HG03103 (cell line): ENCODE data around the gene ATG3.
"Not testable (repeated sequence)": the region's sequence is repeated elsewhere in the genome, so short reads cannot be mapped to it uniquely, and the experiment has no call there.

ENCODE experiments used
- ATAC-seq: cut with Tn5 transposase; IDR thresholded peaks from one replicate; pipeline ENCODE4 v1.9.1; 2021; ENCODE audit warnings: low read depth; ENCODE audit not compliant: unreplicated experiment

The ATG3 gene

DNA sequence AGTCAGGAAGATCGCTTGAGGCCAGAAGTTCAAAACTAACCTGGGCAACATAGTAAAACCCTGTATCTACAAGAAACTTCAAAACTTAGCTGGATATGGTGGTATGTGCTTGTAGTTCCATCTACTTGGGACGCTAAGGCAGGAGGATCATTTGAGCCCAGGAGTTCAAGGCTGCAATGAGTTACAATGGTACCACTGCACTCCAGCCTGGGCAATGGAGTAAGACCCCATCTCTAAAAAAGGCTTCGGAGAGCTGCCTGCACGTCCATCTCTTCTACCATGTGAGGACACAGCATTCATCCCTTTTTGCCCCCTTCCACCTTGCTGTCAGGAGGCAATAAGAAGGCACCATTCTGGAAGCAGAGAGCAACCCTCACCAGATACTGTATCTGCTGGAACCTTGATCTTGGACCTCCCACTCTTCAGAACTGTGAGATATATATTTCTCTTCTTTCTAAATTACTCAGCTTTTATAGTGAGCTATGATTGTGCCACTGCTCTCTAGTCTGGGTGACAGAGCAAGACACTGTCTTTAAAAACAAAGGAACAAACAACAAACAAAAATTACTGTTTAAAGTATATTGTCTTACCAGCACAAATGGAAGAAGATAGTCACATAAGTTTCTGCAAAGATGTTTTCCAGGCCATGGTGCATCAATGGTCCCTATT is 58.3 kb downstream of the ATG3 start:
- no peak for ATAC-seq

DNA sequence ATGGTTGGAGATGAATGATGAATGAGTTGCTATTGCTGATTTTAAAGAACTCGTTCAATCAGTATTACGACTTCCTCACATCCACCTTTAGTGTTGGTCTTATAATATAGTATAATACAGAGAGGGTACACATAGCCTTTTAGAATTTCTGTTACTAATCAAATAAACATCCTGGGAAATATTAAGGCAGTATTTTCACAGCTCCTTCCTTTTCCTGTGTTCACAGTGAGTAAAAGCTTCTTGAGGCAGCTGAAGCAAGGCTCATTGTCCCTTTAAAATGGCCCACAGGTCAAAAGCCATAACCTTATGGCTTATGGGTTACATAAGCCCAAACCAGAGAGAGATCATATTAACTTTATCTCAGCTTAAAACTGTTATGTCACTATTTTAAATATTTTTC is 61.1 kb downstream of the ATG3 start:
- no peak for ATAC-seq

DNA sequence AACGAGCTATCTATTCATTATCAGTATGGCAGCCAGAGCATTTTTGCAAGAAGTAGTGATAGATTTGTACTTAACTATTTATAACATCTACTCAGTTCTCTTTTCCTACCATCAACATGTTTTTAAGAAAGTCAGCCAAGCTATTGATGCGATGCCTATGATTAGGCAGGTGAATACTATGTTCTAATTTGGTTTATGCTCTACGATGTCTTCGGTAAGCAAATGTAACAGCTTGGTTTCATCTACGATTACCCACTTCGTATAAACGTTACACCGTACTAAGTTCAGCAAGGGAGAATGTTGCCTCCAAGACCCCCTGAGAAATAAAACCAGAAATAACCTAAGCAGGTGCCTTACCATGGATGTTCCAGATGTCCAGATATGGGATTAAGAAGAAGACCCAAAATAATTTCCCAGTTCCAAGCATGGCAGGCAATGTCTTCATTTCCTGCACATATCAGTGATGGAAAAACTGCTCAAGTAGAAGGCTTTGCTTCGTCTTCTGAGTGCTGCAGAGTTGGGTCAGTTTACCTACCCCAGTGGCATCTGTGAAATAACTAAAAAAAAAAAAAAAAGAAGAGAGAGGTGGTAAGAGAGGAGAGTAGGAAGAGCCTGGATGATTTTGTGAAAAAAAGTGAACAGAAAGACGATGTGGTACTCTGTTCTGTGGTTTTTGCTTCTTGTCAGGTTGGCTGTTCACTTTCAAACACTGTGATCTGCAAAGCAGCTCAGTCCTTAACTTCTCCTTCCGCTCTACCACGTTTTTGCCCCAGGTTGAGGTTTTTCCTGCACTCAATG is 62.6 kb downstream of the ATG3 start, which contains the start of gene BTLA:
Gene BTLA (minus strand): TSS at position 559 of the 798 bp plus-strand sequence. CDS start 114 bp downstream, at position 445.
- ATAC-seq: peak; percentile 66

GRCh38 chr3:112497897-112498548 is 63.7 kb downstream of the ATG3 start:
- ATAC-seq: no peak

GRCh38 chr3:112496366-112497067 is 65.2 kb downstream of the ATG3 start:
- ATAC-seq: no peak

- ATAC-seq: not testable (repeated sequence)
These were observed 67.4 kb downstream of the ATG3 start for GRCh38 chr3:112494448-112494767.

DNA sequence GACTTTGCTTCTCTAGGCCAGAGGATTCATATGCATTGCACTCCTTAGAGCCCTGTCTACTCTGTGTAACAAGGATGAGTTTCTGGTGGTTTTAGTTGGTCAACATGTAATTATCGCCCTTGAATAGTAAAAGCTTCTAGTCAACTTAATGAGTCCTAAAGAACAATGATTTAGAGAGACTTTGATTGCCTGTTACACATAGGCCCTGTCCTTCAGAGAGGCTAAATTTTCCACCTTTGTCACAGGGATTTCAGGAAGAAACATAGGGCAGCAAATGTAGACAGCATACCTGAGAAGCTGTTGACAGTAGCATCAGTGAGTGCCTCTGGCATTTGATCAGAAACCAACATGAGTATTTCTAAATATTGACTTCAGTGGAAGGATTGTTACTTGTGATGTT is 69.6 kb downstream of the ATG3 start:
- no peak for ATAC-seq

- ATAC-seq: no peak
These were observed 70.4 kb downstream of the ATG3 start for GRCh38 chr3:112491373-112491772.

DNA sequence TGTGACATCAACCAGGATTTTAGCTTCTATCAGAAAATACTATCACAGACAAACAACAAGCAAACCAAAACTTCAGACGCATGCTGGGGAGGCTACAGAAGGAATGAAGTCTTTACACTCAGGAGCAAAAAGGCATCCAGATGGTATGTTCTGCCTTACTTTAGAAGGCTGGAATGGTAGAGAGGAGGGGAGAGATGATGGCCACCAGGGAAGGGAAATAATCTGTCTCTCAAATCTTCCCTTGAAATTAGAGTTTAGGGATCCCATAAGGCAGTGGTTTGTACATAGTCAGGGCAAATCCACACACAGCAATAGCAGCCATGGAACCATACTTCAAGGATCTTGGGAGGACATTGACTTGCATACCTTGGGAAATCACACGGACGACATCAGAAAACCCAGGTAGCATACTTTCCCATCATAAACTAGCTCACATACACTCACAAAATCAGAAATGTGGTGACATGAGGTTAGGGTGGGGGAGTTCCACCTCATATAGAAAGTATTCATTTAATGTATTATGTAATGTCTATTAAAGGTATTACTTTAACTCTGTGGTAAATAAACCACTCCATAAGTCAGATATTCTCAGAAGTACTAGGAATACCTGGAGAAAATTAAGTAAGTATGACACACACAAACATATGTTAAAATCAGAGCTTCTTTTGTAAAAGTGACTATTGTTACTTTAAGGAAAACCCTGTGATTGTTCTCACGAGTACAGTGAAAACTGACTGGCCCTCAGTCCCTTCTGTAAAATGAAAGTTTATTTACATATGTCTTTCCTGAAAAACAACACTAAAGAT is 71.9 kb downstream of the ATG3 start:
- peak; percentile 51 for ATAC-seq

GRCh38 chr3:112486811-112487505 is 74.8 kb downstream of the ATG3 start:
- ATAC-seq: no peak

DNA sequence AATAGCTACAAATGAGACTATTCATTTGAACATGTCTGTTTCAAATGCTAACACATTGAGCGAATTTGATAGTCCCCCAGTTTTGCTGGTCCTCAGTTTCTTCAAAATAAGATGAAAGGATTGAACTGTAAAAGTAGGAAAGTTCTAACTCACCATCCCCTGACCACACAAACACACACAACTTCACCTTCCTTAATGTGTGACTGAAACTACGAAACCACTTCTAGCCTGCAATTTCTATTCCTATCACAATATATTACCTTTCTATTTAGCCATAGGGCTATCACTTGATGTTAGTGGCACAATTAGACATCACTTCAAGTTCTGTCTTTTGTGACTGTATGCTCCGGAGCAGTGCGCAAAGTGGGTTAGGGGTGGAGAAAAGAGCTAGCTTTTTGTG is 77.4 kb downstream of the ATG3 start:
- ATAC-seq: no peak

DNA sequence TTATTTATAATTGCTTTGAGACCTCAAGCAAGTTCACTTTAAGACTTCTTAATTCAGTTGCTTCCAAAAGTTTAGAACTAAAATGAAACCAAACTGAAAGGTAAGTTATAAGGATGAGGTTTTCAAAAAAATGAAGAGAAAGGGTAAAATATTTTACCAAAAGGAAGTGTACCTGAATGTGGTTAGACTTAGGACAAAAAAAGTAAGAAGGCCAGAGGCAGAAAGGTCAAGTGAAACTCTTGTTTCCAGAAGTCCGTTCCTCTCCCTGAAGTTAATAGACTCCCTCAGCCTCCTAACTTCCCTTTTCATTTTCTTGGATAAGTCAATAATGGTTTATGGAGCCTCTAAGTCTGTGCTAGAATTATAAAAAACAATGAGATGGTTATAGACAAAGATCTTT is 79.1 kb downstream of the ATG3 start:
- no peak for ATAC-seq
